Stimulated activated CD4-positive, alpha-beta T cell treated with anti-CD3 and anti-CD28 coated beads, TNF-alpha, amount 100 ng/mL, for 48 hours (primary cell): ENCODE data around the gene TFRC.
"Not testable (repeated sequence)": the region's sequence is repeated elsewhere in the genome, so short reads cannot be mapped to it uniquely, and the experiment has no call there.

Experiments used
- DNase-seq, 3 donors: peaks; one replicate each; pipeline ENCODE4 v3.0.0-alpha.2; 2020; ENCODE audit warnings: low read depth in 3 of 3

The TFRC gene

DNA sequence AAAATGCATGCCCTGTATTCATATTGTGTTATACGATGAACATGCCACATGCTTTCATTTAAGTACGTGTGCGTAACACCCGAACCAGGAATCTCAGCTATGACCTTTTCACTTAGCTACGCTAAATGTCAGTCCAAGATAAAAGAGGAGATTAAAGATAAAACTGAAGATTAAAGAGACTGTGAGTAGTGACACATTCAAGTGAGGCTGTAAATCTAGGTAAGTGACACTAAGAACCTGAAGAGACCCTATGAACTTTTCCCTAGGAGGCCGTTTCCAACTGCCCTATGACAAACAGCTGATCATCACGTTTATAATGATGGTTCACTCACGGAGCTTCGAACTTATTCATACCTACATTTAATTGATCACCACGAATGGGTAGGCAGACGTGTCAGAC is 32.2 kb downstream of the TFRC start:
- DNase-seq = no peak

- DNase-seq = no peak
Measured at GRCh38 chr3:196048922-196049598, 32.8 kb downstream of the TFRC start.

DNA sequence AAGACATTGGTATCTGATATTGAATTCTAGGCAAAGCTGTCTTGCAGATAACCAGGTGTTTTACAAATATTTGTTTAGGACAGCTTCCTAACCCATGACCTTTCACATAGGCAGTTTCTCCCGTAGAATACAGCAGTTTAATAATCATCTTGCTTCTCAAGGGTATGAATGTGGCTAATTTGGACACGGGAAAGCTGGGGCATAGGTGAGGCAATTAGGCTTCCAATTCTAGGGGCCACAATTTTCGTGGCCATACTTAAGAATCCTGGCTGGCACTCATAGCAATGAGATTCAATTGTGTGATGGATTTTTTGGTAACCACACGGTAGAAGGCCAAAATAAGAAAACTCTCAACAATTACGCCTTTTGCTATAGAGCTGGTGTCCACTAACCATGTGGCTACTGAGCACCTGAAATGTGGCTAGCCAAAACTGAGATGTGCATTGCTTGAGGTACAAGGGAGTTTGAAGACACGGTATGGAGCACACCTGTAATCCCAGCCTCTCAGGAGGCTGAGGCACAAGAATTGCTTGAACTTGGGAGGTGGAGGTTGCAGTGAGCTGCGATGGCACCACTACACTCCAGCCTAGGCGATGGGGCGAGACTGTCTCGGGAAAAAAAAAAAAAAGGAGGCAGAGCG is 34.4 kb downstream of the TFRC start:
- no peak for DNase-seq

GRCh38 chr3:196044513-196044912 is 37.4 kb downstream of the TFRC start:
- no peak for DNase-seq

DNA sequence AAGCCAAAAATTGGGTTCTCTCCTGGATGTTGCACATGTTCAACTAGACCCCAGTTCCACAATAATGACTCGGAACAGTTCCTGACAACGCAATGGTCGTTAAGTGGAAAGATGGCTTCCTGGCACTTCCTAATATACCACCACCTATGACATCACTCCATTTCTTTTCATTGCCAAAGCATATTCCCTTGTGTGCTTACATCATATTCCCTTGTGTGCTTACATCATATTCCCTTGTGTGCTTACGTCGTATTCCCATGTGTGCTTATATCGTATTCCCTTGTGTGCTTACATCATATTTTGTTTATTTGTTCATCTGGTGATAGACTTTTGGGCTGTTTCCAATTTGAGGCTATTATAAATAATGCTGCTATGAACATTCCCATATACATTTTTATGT is 39.2 kb downstream of the TFRC start:
- DNase-seq = no peak

GRCh38 chr3:196039359-196039758 is 42.5 kb downstream of the TFRC start:
- no peak for DNase-seq

DNA sequence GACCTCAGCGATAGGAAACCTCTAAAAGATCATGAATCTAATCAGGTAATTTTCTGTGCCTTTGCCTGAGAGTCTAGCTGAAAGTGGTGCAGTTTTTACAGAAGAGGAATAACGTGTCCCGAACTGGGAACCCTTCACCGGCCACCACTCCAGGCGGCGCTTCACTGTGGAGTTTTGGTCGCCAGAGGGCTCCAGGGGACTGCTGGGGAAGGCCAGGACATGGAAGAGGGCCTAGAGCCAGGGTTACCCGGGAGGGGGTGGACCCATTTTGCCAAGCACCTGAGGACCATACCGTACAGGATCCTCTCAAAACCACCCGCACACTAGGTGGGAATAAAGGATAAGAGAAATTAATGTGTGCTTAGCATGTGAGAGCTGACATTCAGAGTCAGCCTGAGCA is 55.8 kb downstream of the TFRC start:
- DNase-seq = not testable (repeated sequence)

DNA sequence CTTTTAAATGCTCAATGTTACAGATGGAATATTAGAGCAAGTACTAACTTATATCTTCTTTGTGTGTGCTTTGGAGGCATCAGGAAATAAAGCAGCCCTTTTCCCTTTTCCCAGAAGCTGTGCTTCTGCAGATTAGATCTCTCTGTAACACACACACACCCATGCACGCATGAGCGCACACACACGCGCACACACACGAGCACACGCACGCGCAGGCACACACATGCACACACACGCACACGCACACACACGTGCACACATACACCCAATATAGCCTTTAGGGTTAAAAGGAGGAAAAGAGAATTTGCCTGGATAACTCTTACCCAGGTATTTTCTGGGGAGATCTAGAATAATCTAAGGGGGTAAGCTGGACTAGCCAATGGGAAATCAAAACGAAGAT is 56.9 kb downstream of the TFRC start:
- no peak for DNase-seq

GRCh38 chr3:196023947-196024346 is 57.9 kb downstream of the TFRC start:
- no peak for DNase-seq

- not testable (repeated sequence) for DNase-seq
Measured at GRCh38 chr3:196022499-196022878, 59.4 kb downstream of the TFRC start.

GRCh38 chr3:196020373-196020772 is 61.5 kb downstream of the TFRC start:
- DNase-seq = no peak

DNA sequence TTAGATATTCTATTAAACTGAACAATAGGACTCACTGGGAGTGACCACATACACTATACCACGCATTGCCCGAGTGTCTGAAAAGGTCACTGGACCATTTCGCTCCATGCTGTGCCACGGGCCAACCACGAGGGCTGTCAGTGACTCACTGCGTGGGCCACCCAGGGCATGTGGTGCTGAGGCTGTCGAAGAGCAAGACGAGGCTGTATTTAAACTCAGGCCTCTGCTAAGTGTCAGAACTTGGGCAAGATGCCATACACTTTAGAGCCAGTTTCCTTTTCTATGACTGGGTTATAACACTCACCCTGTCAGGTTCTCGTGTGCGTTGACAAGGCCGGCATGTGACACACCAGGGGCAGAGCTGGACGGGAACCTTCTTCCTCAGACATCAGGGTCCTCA is 62.3 kb downstream of the TFRC start:
- DNase-seq = not testable (repeated sequence)

DNA sequence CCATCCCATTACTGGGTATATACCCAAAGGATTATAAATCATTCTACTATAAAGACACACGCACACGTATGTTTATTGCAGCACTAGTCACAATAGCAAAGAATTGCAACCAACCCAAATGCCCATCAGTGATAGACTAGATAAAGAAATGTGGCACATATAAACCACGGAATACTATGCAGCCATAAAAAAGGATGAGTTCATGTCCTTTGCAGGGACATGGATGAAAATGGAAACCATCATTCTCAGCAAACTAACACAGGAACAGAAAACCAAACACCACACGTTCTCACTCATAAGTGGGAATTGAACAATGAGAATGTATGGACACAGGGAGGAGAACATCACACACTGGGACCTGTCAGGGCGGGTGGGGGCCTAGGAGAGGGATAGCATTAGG is 63.7 kb downstream of the TFRC start:
- DNase-seq = not testable (repeated sequence)

- no peak for DNase-seq
Measured at GRCh38 chr3:196016485-196016884, 65.4 kb downstream of the TFRC start.

GRCh38 chr3:196016059-196016458 is 65.8 kb downstream of the TFRC start:
- no peak for DNase-seq

DNA sequence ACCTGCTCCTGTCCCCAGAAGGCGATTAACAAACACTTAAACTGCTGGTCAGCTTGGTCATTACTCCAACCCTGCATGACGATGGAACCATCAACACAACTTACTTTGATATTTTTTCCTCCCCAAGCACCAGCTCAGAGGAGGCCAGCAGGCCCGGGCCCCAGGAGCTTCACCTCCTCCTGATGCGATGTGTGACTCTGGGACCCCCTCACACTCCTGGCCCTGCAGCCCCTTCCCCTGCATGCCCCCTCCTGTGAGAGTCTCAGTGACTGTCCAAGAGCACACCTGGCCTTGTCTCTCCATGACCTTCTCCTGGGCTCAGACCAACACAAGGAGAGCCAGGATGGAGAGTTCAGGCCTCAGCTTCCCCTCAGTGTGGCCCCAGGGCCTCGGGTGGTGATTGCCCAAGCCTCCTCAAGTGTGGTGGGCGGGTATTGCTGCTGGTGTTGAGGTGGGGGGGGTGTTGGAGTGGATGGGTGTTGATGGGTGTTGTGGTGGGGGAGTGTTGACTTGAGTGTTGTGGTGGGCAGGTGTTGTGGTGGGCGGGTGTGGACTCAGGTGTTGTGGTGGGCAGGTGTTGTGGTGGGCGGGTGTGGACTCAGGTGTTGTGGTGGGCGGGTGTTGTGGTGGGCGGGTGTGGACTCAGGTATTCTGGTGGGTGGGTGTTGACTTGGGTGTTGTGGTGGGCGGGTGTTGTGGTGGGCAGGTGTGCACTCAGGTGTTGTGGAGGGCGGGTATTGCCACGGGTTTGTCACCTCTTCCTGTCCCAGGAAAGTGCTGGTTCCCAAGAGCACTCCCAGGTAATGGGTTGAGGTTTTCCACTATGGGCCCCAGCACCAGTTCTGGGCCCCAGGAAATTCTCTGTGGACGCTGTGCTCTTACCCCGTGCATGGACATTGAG is 68.1 kb downstream of the TFRC start:
- DNase-seq = no peak

- no peak for DNase-seq
Measured at GRCh38 chr3:196012941-196013476, 68.9 kb downstream of the TFRC start.

GRCh38 chr3:196012481-196012880 is 69.4 kb downstream of the TFRC start:
- no peak for DNase-seq

DNA sequence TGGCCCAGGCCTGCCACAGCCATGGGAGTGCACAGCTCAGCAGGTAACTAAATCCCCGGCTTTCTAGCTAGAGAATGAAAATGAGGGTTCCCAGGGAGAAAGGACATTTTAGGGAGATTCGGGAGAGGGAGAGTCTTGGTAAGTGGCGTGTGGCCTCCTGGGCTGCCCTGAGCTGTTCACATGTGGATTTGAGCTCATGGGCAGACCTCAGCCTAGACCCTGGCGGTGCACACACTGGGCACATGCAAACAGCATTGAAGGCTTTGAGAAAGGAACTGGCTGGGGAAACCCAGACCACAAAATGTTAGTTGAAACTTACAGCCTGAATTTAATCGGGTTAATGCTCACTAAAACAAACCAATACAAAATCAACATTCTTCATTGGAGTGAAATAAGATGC is 72.4 kb downstream of the TFRC start:
- DNase-seq = no peak

DNA sequence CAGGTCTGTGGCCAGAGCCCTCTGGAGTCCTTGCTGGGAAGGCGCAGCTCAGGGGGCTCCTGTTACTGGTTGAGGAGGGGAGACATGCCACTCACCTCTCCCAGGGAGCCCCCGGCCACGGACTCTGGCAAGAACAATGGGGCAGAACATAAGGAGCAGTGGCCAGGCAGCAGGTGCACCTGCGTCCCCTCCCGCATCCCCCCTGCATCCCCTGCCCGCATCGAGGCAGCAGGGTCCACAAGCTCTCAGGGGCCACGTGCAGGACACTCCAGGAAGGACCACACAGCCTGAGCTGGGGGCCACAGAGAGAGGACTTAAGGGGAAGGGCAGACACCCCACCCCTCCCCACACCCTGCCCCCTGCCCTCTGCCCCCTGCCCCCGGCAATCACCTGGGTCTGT is 73.0 kb downstream of the TFRC start:
- DNase-seq = no peak

- no peak for DNase-seq
Measured at GRCh38 chr3:196008387-196008786, 73.5 kb downstream of the TFRC start.

- DNase-seq = no peak
Measured at GRCh38 chr3:196007744-196008335, 74.0 kb downstream of the TFRC start.
